Fibroblast of lung (primary cell): Measurements from ENCODE around the gene AFP. TPM values are rescaled to one million over a fixed set of nuclear protein-coding genes. Genes with fewer than 3 reads are reported as not detected.

Experiments used
- DNase-seq, 2 donors: peaks; one replicate each; pipeline versions ENCODE4 v3.0.0 to v3.0.0-alpha.2; 2010; ENCODE audit warnings: low read depth in 2 of 2
- H2AFZ ChIP-seq: 2 replicates; pipeline ENCODE4 v1.5.1; 2012; ENCODE audit warnings: low read length, control low read depth, inconsistent platforms
- H3K27ac ChIP-seq: 2 replicates; pipeline ENCODE4 v1.5.1; 2011; ENCODE audit warnings: low read length, control low read depth; ENCODE audit not compliant: insufficient read depth
- H3K27me3 ChIP-seq: 2 replicates; pipeline ENCODE4 v1.5.1; 2011; ENCODE audit warnings: mild to moderate bottlenecking, low read length; ENCODE audit not compliant: control insufficient read depth, insufficient read depth
- H3K36me3 ChIP-seq: 2 replicates; pipeline ENCODE4 v1.5.1; 2011; ENCODE audit warnings: low read length; ENCODE audit not compliant: control insufficient read depth, insufficient read depth
- H3K4me1 ChIP-seq: 2 replicates; pipeline ENCODE4 v1.5.1; 2011; ENCODE audit warnings: low read length; ENCODE audit not compliant: control insufficient read depth, insufficient read depth; ENCODE audit errors: extremely low read depth
- H3K4me2 ChIP-seq: 2 replicates; pipeline ENCODE4 v1.5.1; 2011; ENCODE audit warnings: low read length, control low read depth; ENCODE audit not compliant: insufficient read depth; ENCODE audit errors: extremely low read depth
- H3K4me3 ChIP-seq, 4 experiments: fragments of 200-600 bp in 1 of 4; sonication (generic) in 1 of 4; replicated peaks in 1 of 4; 2 replicates each; pipeline ENCODE4 v1.5.1; 2011 to 2016; ENCODE audit warnings: low read length in 4 of 4, low read depth in 3 of 4, mild to moderate bottlenecking in 3 of 4, control low read depth in 2 of 4, inconsistent platforms in 1 of 4, mixed read lengths in 1 of 4; ENCODE audit not compliant: insufficient read depth in 1 of 4; ENCODE audit errors: control extremely low read depth in 1 of 4
- H3K79me2 ChIP-seq: 2 replicates; pipeline ENCODE4 v1.5.1; 2012; ENCODE audit warnings: mild to moderate bottlenecking, low read length, inconsistent platforms; ENCODE audit not compliant: control insufficient read depth, insufficient read depth
- H3K9ac ChIP-seq: 2 replicates; pipeline ENCODE4 v1.5.1; 2011; ENCODE audit warnings: mild to moderate bottlenecking, low read length, control low read depth; ENCODE audit not compliant: insufficient read depth
- H3K9me3 ChIP-seq: 2 replicates; pipeline ENCODE4 v1.5.1; 2012; ENCODE audit warnings: low read depth, low read length; ENCODE audit not compliant: control insufficient read depth, insufficient read depth
- H4K20me1 ChIP-seq: 2 replicates; pipeline ENCODE4 v1.5.1; 2011; ENCODE audit warnings: low read length; ENCODE audit not compliant: control insufficient read depth, insufficient read depth; ENCODE audit errors: extremely low read depth
- CTCF ChIP-seq, 2 donors: IDR thresholded peaks in 1 of 2; conservative IDR thresholded peaks in 1 of 2; 1 replicate in 1 of 2; 2 replicates in 1 of 2; pipeline ENCODE4 v1.5.1; 2011 to 2012; ENCODE audit warnings: low read length in 2 of 2, control low read depth in 1 of 2, inconsistent platforms in 1 of 2, low read depth in 1 of 2, mild to moderate bottlenecking in 1 of 2
- EZH2 ChIP-seq: IDR thresholded peaks from 2 replicates; pipeline ENCODE4 v1.5.1; 2012; ENCODE audit warnings: low read length, control low read depth, mild to moderate bottlenecking; ENCODE audit errors: missing control alignments
- polyA plus RNA-seq, 2 donors: library from polyadenylated mRNA; depleted of rRNA in 1 of 2; stranded (reverse) in 1 of 2; unstranded in 1 of 2; fragments of >200 nt; gene quantifications; 2 replicates each; pipeline ENCODE4 v1.2.1, GENCODE V29; 2011 to 2012; ENCODE audit warnings: missing spikeins in 1 of 2
- total RNA-seq: library from RNA; depleted of rRNA; stranded (reverse); fragments of >200 nt; gene quantifications from 2 replicates; pipeline ENCODE4 v1.2.1, GENCODE V29; 2014

Gene AFP
- total and polyA plus RNA-seq, 2 donors (not counting 1 experiment from before 2014, with no cell fraction given) = 0.35 to 0.83 TPM

- Histone ChIP-seq H3K79me2 (no peaks in the 10 kb centered on the region), H3K9ac (no peak overlapping the region), H3K27ac (no peak overlapping the region), H2AFZ (no peak overlapping the region), H3K9me3 (no peaks in the 10 kb centered on the region), H4K20me1 (no peaks in the 10 kb centered on the region), H3K27me3 (no peaks in the 10 kb centered on the region), H3K4me1 (peaks cover 5% of the 10 kb centered on the region), H3K4me2 (no peak overlapping the region), H3K4me3 (no peak overlapping the region), H3K36me3 (no peaks in the 10 kb centered on the region)
- TF ChIP-seq EZH2 = no peak
- TF ChIP-seq CTCF (conservative IDR thresholded peaks at IDR 0.05 in 1 of 2, IDR thresholded peaks at IDR 0.05 in 1 of 2; ENCODE audit: low read depth in 1 of 2, low read length in 2 of 2) = no peak
- peak; percentile 11 to 82 for DNase-seq
Observed at GRCh38 chr4:73447671-73448070, 11.7 kb downstream of the AFP start.

GRCh38 chr4:73448448-73449203 lies 12.6 kb downstream of the AFP start:
- Histone ChIP-seq H3K79me2 (no peaks in the 10 kb centered on the region), H3K9me3 (no peaks in the 10 kb centered on the region), H4K20me1 (no peaks in the 10 kb centered on the region), H3K27me3 (no peaks in the 10 kb centered on the region), H2AFZ (no peak overlapping the region), H3K4me1 (peaks cover 5% of the 10 kb centered on the region), H3K36me3 (no peaks in the 10 kb centered on the region), H3K27ac (no peak overlapping the region), H3K4me2 (no peak overlapping the region), H3K4me3 (no peak overlapping the region), H3K9ac (no peak overlapping the region)
- DNase-seq = no peak
- no peak for TF ChIP-seq CTCF (conservative IDR thresholded peaks at IDR 0.05 in 1 of 2, IDR thresholded peaks at IDR 0.05 in 1 of 2; ENCODE audit: low read depth in 1 of 2, low read length in 2 of 2)
- no peak for TF ChIP-seq EZH2

- no peak for TF ChIP-seq EZH2
- no peak for TF ChIP-seq CTCF (conservative IDR thresholded peaks at IDR 0.05 in 1 of 2, IDR thresholded peaks at IDR 0.05 in 1 of 2; ENCODE audit: low read depth in 1 of 2, low read length in 2 of 2)
- Histone ChIP-seq H3K36me3 (no peaks in the 10 kb centered on the region), H3K27me3 (no peaks in the 10 kb centered on the region), H4K20me1 (no peaks in the 10 kb centered on the region), H3K9ac (no peak overlapping the region), H3K4me3 (no peak overlapping the region), H3K79me2 (no peaks in the 10 kb centered on the region), H3K9me3 (no peaks in the 10 kb centered on the region), H2AFZ (peak overlapping the region; percentile 56), H3K27ac (peak overlapping the region; percentile 74), H3K4me2 (peak overlapping the region; percentile 73), H3K4me1 (peaks cover 5% of the 10 kb centered on the region)
- DNase-seq = peak; percentile 83 to 98
Observed at GRCh38 chr4:73450398-73451004, 14.5 kb downstream of the AFP start.
